ENCODE data around the gene KCNH3. TPM values are rescaled to one million over a fixed set of nuclear protein-coding genes. Genes with fewer than 3 reads are reported as not detected.
A peak's percentile ranks its signal among the peaks of the same experiment; 100 is the strongest.

The KCNH3 gene
- total RNA-seq, 2 donors from 2014 or later = 1.3 to 1.6 TPM

GRCh38 chr12:49587174-49587908 is 48.5 kb downstream of the KCNH3 start:
- no peak for DNase-seq
- ATAC-seq = no peak
- H3K9me3 ChIP-seq = no peaks in the 10 kb centered on the region
- no peak overlapping the region for H3K27ac ChIP-seq
- WGBS, 2 donors = 85 to 86% methylated on average over 11 of the region's 11 CpGs
- no peaks in the 10 kb centered on the region for H3K27me3 ChIP-seq
- peaks cover 4% of the 10 kb centered on the region for H3K4me1 ChIP-seq
- no peaks in the 10 kb centered on the region for H3K36me3 ChIP-seq (replicated peaks in 1 of 2; ENCODE audit: insufficient read depth in 1 of 2, low read depth in 2 of 2)
- no peak overlapping the region for H3K4me3 ChIP-seq
- intact Hi-C loops (cut with DNase I) = no loop called here
- no peak for TF ChIP-seq CTCF (IDR thresholded peaks at IDR 0.05)
- no peak for TF ChIP-seq POLR2A (IDR thresholded peaks at IDR 0.05)

DNA sequence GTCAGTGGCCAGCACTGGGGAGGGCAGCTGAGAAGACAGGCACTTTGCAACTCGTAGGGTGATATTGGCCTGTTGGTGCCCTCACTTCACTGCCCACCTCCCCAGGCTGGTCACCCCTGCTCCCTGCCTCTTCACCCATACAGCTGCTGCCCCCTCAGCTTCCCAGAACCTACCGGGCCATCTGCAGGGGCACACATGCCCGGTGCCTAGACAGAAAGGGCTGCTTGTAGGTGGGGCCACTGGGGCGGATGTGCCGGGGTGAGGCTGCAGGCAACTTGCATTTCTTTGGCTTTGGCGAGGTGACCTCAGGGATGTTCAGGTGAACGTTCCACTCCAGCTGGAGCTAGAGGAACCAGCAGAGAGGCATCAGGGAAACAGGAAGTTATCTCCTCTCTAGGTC is 49.5 kb downstream of the KCNH3 start:
- H3K27me3 ChIP-seq = no peaks in the 10 kb centered on the region
- no peak for DNase-seq
- H3K4me1 ChIP-seq = peaks cover 3% of the 10 kb centered on the region
- intact Hi-C loops (cut with DNase I) = no loop called here
- TF ChIP-seq POLR2A (IDR thresholded peaks at IDR 0.05) (no peak), CTCF (IDR thresholded peaks at IDR 0.05) (no peak)
- no peak overlapping the region for H3K4me3 ChIP-seq
- ATAC-seq = no peak
- H3K36me3 ChIP-seq (replicated peaks in 1 of 2; ENCODE audit: insufficient read depth in 1 of 2, low read depth in 2 of 2) = no peaks in the 10 kb centered on the region
- no peak overlapping the region for H3K27ac ChIP-seq
- WGBS, 2 donors = 83 to 93% methylated on average over 7 of the region's 7 CpGs
- H3K9me3 ChIP-seq = no peaks in the 10 kb centered on the region

DNA sequence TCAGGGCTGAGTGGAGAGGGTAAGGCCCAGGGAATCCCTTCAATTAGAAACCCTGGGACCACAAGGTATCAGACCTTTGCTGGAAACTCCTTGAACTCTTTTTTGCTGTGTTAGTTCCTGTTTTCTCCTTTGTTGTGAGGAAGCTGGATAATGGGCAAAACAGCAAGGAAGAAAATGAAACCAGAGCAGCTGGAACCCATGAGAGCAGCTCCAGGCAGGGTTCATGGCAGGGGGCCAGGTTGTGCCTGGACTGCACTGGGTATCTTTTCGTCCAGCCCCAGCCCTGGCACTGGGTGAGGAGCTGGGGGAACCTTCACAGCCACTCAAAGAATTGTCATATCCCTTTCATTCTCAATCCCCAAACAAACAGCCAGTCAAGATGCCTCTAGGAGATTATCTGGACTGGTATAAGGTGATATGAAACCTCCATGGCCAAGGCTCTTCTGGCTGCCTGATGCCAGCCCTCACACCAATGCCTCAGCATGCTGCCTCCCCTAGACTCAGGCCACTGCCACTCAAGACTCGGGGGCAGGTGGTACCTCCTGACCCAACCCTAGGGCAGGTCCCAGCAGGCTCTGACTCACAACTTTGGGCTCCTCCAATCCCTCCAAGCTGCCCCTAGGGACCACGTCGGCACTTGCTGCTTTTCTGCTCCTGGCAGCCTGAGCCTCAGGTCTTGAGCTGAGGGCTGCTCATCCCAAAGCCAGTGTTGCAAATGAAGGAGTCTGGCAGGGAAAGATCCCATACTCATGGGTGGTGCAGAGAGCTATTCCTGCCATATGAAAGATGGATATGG is 50.1 kb downstream of the KCNH3 start:
- no peaks in the 10 kb centered on the region for H3K27me3 ChIP-seq
- no peak overlapping the region for H3K27ac ChIP-seq
- intact Hi-C loops (cut with DNase I) = no loop called here
- no peaks in the 10 kb centered on the region for H3K9me3 ChIP-seq
- no peak overlapping the region for H3K4me3 ChIP-seq
- DNase-seq (peak in 1 of 4 donors; percentile 24), ATAC-seq (no peak)
- TF ChIP-seq POLR2A (IDR thresholded peaks at IDR 0.05) = no peak
- no peak for TF ChIP-seq CTCF (IDR thresholded peaks at IDR 0.05)
- H3K36me3 ChIP-seq (replicated peaks in 1 of 2; ENCODE audit: insufficient read depth in 1 of 2, low read depth in 2 of 2) = no peaks in the 10 kb centered on the region
- no peaks in the 10 kb centered on the region for H3K4me1 ChIP-seq
- WGBS, 2 donors = 17 to 74% methylated on average over 1 to 4 of the region's 4 CpGs

- DNase-seq (no peak), ATAC-seq (no peak)
- H3K4me3 ChIP-seq = no peak overlapping the region
- intact Hi-C loops (cut with DNase I) = no loop called here
- no peak overlapping the region for H3K27ac ChIP-seq
- WGBS, 2 donors = 72 to 85% methylated on average over 10 of the region's 10 CpGs
- TF ChIP-seq CTCF (IDR thresholded peaks at IDR 0.05) = no peak
- TF ChIP-seq POLR2A (IDR thresholded peaks at IDR 0.05) = no peak
- no peaks in the 10 kb centered on the region for H3K9me3 ChIP-seq
- no peaks in the 10 kb centered on the region for H3K4me1 ChIP-seq
- no peaks in the 10 kb centered on the region for H3K36me3 ChIP-seq (replicated peaks in 1 of 2; ENCODE audit: insufficient read depth in 1 of 2, low read depth in 2 of 2)
- no peaks in the 10 kb centered on the region for H3K27me3 ChIP-seq
These were observed 59.7 kb downstream of the KCNH3 start for GRCh38 chr12:49598527-49598926.
